ENCODE data around the gene HSD17B10. TPM values are rescaled to one million over a fixed set of nuclear protein-coding genes. Genes with fewer than 3 reads are reported as not detected.
A peak's percentile ranks its signal among the peaks of the same experiment; 100 is the strongest.

HSD17B10 gene
- total RNA-seq, 1 donor from 2014 or later: 96.8 TPM

DNA sequence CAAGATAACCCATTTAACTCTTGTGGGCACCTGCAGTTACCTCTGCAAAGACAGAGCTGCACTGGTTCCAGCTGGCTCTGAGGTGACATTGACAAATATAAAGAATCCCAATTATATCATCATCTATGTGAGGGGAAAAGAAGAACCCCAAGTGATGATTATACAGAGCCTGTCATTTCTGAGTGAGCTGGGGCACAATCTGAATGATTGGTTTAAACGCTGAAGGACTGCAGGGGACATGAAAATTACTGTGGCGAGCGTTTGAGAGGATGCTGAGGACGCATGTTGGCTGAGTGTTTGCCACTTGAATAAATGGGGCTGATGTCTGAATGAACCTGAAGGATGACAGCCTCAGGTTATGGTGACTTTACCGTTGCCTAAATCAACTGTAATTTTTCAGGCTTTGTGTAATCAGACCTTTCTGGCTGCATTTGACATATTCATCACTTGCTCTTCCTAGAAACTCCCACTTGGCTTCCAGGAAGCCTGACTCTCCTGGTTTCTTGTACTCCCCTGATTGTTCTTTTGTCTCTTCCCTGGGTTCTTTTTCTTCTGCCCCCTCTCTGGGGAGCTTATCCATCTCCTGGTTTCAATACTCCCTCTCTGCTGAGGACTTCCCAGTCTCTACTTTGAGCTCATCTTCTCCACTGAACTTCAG lies 4.1 kb upstream of the HSD17B10 start:
- H2AFZ ChIP-seq (ENCODE audit: low read depth, low read length): no peak overlapping the region
- H4K20me1 ChIP-seq (ENCODE audit: insufficient read depth, low read length): no peaks in the 10 kb centered on the region
- no peaks in the 10 kb centered on the region for H3K9me3 Mint-ChIP-seq (ENCODE audit: unreplicated experiment)
- H3K9me3 ChIP-seq (ENCODE audit: insufficient read depth, low read depth, low read length): no peaks in the 10 kb centered on the region
- no peaks in the 10 kb centered on the region for H3K4me1 Mint-ChIP-seq (ENCODE audit: low read depth, unreplicated experiment)
- no peak overlapping the region for H3K4me2 ChIP-seq (ENCODE audit: low read length)
- no peaks in the 10 kb centered on the region for H3K27me3 ChIP-seq (ENCODE audit: insufficient read depth, low read length)
- no peak overlapping the region for H3K4me3 ChIP-seq (ENCODE audit: insufficient read depth, low read depth, low read length)
- peaks cover 15% of the 10 kb centered on the region for H3K27me3 Mint-ChIP-seq (ENCODE audit: low read depth, unreplicated experiment)
- H3K9ac ChIP-seq (ENCODE audit: low read length): no peak overlapping the region
- DNase-seq (ENCODE audit: low read depth) (no peak), FAIRE-seq (peak; percentile 92)
- H3K36me3 ChIP-seq (ENCODE audit: insufficient read depth, low read length): no peaks in the 10 kb centered on the region
- H3K4me3 Mint-ChIP-seq (ENCODE audit: unreplicated experiment): no peak overlapping the region
- H3K36me3 Mint-ChIP-seq (ENCODE audit: low read depth, unreplicated experiment): no peaks in the 10 kb centered on the region
- H3K27ac Mint-ChIP-seq (ENCODE audit: unreplicated experiment): no peak overlapping the region
- H3K79me2 ChIP-seq (ENCODE audit: insufficient read depth, low read length): peaks cover 9% of the 10 kb centered on the region
- H3K4me1 ChIP-seq (ENCODE audit: insufficient read depth, low read length): peaks cover 17% of the 10 kb centered on the region
- H3K27ac ChIP-seq (ENCODE audit: low read depth, low read length): no peak overlapping the region
- TF ChIP-seq EZH2 (IDR thresholded peaks at IDR 0.05; ENCODE audit: insufficient read depth, low read length): no peak
- TF ChIP-seq, protein P1, sequence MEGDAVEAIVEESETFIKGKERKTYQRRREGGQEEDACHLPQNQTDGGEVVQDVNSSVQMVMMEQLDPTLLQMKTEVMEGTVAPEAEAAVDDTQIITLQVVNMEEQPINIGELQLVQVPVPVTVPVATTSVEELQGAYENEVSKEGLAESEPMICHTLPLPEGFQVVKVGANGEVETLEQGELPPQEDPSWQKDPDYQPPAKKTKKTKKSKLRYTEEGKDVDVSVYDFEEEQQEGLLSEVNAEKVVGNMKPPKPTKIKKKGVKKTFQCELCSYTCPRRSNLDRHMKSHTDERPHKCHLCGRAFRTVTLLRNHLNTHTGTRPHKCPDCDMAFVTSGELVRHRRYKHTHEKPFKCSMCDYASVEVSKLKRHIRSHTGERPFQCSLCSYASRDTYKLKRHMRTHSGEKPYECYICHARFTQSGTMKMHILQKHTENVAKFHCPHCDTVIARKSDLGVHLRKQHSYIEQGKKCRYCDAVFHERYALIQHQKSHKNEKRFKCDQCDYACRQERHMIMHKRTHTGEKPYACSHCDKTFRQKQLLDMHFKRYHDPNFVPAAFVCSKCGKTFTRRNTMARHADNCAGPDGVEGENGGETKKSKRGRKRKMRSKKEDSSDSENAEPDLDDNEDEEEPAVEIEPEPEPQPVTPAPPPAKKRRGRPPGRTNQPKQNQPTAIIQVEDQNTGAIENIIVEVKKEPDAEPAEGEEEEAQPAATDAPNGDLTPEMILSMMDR (IDR thresholded peaks at IDR 0.05; ENCODE audit: insufficient read depth, low read depth, low read length): no peak

DNA sequence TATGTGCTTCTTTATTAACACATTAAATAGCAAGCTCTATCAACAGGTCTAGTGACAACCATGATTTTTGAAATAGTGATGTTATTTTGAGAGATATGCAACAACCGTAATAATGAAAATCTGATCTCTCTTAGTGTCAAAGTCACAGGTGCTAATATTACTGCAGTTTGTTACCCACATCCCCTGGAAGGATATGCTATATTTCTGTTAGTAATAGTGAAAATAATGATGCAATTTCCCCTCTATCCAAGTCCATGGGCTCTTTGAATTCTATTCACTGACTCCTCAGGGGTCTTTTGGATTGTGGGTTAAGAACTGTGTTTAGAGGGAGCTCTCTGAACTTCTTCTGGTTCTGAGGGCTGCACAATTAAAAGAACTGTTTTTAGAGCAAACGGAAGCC lies 3.0 kb upstream of the HSD17B10 start:
- H3K79me2 ChIP-seq (ENCODE audit: insufficient read depth, low read length): peaks cover 11% of the 10 kb centered on the region
- no peak for DNase-seq (ENCODE audit: low read depth)
- H3K27ac ChIP-seq (ENCODE audit: low read depth, low read length): no peak overlapping the region
- H3K36me3 ChIP-seq (ENCODE audit: insufficient read depth, low read length): no peaks in the 10 kb centered on the region
- Mint-ChIP-seq H3K36me3 (ENCODE audit: low read depth, unreplicated experiment) (no peaks in the 10 kb centered on the region), H3K4me1 (ENCODE audit: low read depth, unreplicated experiment) (no peaks in the 10 kb centered on the region), H3K4me3 (ENCODE audit: unreplicated experiment) (no peak overlapping the region), H3K9me3 (ENCODE audit: unreplicated experiment) (no peaks in the 10 kb centered on the region), H3K27ac (ENCODE audit: unreplicated experiment) (no peak overlapping the region), H3K27me3 (ENCODE audit: low read depth, unreplicated experiment) (peaks cover 15% of the 10 kb centered on the region)
- H3K4me3 ChIP-seq (ENCODE audit: insufficient read depth, low read depth, low read length): no peak overlapping the region
- no peaks in the 10 kb centered on the region for H3K27me3 ChIP-seq (ENCODE audit: insufficient read depth, low read length)
- no peak for FAIRE-seq
- H4K20me1 ChIP-seq (ENCODE audit: insufficient read depth, low read length): no peaks in the 10 kb centered on the region
- H3K9me3 ChIP-seq (ENCODE audit: insufficient read depth, low read depth, low read length): no peaks in the 10 kb centered on the region
- no peak overlapping the region for H3K4me2 ChIP-seq (ENCODE audit: low read length)
- H3K4me1 ChIP-seq (ENCODE audit: insufficient read depth, low read length): peaks cover 17% of the 10 kb centered on the region
- no peak overlapping the region for H2AFZ ChIP-seq (ENCODE audit: low read depth, low read length)
- no peak overlapping the region for H3K9ac ChIP-seq (ENCODE audit: low read length)
- TF ChIP-seq EZH2 (IDR thresholded peaks at IDR 0.05; ENCODE audit: insufficient read depth, low read length): no peak
- TF ChIP-seq, protein P1 (IDR thresholded peaks at IDR 0.05; ENCODE audit: insufficient read depth, low read depth, low read length): no peak

DNA sequence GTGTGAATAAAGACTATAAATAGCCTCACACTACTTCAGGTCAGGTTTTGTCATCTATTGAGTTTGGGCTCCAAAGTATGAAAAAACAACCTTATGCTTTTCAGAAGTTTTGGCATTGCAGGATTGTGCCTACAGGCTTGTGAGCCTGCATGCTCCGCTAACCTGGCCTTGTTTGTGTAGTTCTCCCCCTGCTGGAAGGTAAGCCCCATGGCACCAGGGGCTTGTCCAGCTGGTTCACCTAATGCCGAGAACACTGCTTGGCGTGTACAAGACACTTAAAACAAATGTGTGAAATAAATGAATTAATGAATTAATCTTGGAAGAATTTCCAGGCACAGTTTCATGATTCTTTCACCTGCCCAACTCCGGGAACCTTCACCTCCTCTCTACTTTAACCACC lies 1.8 kb upstream of the HSD17B10 start:
- H3K4me2 ChIP-seq (ENCODE audit: low read length): no peak overlapping the region
- no peaks in the 10 kb centered on the region for H3K9me3 Mint-ChIP-seq (ENCODE audit: unreplicated experiment)
- H3K27me3 Mint-ChIP-seq (ENCODE audit: low read depth, unreplicated experiment): peaks cover 15% of the 10 kb centered on the region
- no peak overlapping the region for H3K9ac ChIP-seq (ENCODE audit: low read length)
- no peak overlapping the region for H3K27ac Mint-ChIP-seq (ENCODE audit: unreplicated experiment)
- H2AFZ ChIP-seq (ENCODE audit: low read depth, low read length): no peak overlapping the region
- no peaks in the 10 kb centered on the region for H3K9me3 ChIP-seq (ENCODE audit: insufficient read depth, low read depth, low read length)
- TF ChIP-seq, protein P1 (IDR thresholded peaks at IDR 0.05; ENCODE audit: insufficient read depth, low read depth, low read length): peak; percentile 65
- TF ChIP-seq EZH2 (IDR thresholded peaks at IDR 0.05; ENCODE audit: insufficient read depth, low read length): no peak
- FAIRE-seq: peak; percentile 100
- no peaks in the 10 kb centered on the region for H3K4me1 Mint-ChIP-seq (ENCODE audit: low read depth, unreplicated experiment)
- H4K20me1 ChIP-seq (ENCODE audit: insufficient read depth, low read length): no peaks in the 10 kb centered on the region
- H3K4me3 ChIP-seq (ENCODE audit: insufficient read depth, low read depth, low read length): no peak overlapping the region
- H3K36me3 Mint-ChIP-seq (ENCODE audit: low read depth, unreplicated experiment): peaks cover 5% of the 10 kb centered on the region
- peaks cover 11% of the 10 kb centered on the region for H3K4me1 ChIP-seq (ENCODE audit: insufficient read depth, low read length)
- no peaks in the 10 kb centered on the region for H3K27me3 ChIP-seq (ENCODE audit: insufficient read depth, low read length)
- peak; percentile 47 for DNase-seq (ENCODE audit: low read depth)
- no peak overlapping the region for H3K27ac ChIP-seq (ENCODE audit: low read depth, low read length)
- H3K36me3 ChIP-seq (ENCODE audit: insufficient read depth, low read length): peaks cover 9% of the 10 kb centered on the region
- no peak overlapping the region for H3K4me3 Mint-ChIP-seq (ENCODE audit: unreplicated experiment)
- peaks cover 11% of the 10 kb centered on the region for H3K79me2 ChIP-seq (ENCODE audit: insufficient read depth, low read length)

Data from astrocyte (in vitro differentiated cells and primary cell).